Non-pigmented ciliary epithelial cell (primary cell): ENCODE results near the gene ARHGAP4.

Source experiments
- DNase-seq: peaks from one replicate; pipeline ENCODE4 v3.0.0-alpha.2; 2010; ENCODE audit warnings: low read depth

The ARHGAP4 gene

DNA sequence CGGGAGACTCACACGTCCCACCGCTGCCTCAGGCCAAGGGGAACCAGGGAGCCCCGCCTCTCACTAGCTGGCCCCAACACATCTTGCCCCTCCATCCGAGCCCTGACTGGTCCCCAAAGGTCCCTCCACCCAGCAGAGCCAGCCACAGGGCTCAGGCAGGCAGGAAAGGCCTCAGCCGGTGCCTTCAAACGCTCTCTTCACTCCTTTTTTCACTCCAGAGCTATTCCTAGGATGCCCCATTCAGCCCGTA is 1.5 kb upstream of the ARHGAP4 start:
- no peak for DNase-seq

- no peak for DNase-seq
These were observed 1.0 kb upstream of the ARHGAP4 start for GRCh38 chrX:153926858-153927671.

DNA sequence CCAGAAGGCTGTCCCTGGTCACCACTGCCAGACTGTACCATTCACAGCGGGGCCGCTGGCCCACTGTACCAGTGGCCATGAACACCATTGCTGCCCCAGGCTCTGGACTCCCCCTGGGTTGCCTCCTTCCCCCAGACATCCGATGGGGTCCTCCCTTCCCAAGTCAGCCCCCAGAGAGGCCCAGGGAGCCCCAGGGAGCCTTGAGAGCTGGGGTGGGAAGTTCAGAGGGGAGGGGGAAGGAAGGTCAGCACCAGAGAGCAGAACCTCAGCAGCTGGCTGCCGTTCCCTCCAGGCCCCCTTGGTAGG is 441 bp upstream of the ARHGAP4 start:
- DNase-seq = no peak

- no peak for DNase-seq
These were observed 701 bp downstream of the ARHGAP4 start for GRCh38 chrX:153925387-153925738.

GRCh38 chrX:153924149-153924861 is 1.8 kb downstream of the ARHGAP4 start:
- DNase-seq = no peak

GRCh38 chrX:153922932-153923857 is 2.9 kb downstream of the ARHGAP4 start:
- DNase-seq = no peak

- no peak for DNase-seq
These were observed 4.3 kb downstream of the ARHGAP4 start for GRCh38 chrX:153921511-153922446.

DNA sequence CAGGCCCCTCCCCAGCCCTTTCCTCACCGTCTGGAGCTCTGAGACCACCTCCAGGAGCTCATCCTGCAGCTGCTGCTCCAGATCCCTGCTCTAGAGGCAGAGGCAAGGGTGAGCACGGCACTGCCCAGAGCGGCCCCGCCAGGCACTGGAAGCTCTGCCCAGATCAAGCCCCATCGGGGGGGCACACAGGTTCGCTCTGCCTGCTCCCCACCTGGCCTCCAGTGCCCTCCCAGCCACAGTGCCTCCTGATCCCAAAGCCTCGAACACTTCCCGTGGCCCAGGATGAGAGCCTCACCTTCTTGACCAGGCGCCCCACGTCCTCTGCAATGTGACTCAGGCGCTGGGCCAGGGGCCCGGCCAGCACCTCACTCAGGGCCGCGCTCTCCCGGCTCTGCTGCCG is 5.0 kb downstream of the ARHGAP4 start:
- no peak for DNase-seq

DNA sequence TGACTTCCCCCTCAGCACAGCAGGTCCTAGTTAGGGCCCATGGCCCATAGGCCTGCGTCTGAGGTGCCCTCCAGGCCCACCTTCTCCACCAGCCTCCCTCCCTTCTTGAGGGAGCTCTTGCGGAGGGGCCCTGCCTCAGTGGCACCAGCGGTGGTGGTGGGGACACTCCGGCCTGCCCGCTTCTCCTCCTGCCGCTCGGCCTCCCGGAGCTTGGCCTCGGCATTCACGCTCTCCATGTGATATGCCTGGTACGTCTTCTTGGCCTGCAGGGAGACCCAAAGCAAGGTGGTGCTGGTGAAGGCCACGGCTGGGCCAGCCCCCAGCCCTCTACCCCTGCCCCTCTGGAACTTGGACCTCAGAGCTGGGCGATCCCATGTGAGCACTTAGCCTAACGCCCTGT is 5.5 kb downstream of the ARHGAP4 start:
- DNase-seq = no peak

DNA sequence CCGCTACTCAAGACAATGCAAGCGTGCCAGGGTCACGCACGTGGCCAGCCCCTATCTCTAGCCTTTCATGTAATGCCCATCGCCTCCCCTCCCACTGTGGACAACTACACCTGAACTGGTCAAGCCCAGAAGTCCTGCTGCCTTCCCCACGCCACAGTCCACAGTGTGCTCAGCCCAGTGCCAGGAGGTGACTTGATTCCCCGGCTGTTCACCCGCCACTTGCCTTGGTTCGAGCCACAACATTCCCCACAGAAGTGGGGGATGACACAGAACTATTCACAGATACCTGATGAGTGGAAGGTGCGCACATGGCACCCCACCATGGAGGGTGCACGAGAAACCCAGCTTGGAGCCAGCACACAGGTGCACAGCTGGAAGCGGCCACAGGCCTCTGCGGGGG is 6.8 kb downstream of the ARHGAP4 start:
- DNase-seq = no peak

DNA sequence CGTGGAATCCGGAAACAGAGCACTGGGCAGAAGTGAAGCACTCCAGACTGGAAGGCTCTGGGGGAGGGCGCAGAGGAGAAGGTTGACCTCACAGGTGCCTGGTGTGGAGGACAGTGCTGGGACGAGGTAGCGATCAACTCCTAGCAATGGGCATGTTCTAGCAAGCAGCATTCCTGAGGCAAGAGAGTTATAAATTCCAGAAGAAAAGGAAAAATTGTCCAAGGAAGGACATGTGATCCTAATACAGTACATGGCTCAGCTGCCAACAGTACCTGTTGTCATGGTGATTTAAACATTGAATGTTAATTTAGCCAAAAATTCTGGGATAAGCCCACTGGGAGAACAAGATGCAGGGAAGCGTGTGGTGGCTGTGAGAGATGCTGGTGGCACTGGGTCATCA is 8.2 kb downstream of the ARHGAP4 start:
- DNase-seq = no peak

DNA sequence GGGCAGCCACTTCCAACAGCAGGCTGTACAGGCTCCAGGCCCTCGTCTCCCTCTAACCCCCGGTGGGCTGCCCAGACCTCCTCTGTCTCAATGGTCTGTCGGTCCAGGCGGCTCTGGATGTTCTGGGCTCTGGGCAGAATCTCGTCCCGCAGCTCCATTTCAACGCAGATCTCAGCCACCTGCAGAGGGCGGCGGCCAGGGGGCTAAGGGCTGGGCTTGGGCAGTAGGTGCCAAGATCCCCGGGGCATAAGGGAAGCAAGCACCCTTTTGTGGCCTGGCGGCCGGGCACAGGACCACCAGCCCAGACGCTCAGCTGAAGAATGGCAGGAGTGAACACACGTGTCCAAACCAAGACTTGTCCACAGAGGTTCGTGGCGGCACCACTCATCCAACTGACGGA is 12.4 kb downstream of the ARHGAP4 start:
- no peak for DNase-seq

DNA sequence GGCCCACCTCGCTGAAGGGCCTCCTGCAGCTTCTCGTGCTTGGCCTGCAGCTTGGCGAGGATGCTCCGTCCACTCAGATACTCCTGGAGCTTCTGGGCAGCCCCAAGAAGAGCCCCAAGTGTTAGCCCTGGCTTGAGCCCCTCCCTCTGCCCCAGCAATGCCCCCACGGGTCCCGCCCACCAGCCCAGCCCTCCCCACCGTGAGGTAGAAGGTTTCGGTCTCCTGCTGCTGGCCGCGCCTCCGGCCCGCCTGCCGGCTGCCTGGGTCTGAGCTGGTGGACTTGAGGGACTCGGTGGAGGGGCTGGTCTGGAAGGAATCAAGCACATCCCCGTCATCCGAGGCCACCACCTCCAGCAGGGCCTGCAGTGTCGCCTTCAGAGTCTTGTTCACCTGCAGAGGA is 12.9 kb downstream of the ARHGAP4 start:
- no peak for DNase-seq

- DNase-seq = no peak
These were observed 14.3 kb downstream of the ARHGAP4 start for GRCh38 chrX:153911798-153912197.

DNA sequence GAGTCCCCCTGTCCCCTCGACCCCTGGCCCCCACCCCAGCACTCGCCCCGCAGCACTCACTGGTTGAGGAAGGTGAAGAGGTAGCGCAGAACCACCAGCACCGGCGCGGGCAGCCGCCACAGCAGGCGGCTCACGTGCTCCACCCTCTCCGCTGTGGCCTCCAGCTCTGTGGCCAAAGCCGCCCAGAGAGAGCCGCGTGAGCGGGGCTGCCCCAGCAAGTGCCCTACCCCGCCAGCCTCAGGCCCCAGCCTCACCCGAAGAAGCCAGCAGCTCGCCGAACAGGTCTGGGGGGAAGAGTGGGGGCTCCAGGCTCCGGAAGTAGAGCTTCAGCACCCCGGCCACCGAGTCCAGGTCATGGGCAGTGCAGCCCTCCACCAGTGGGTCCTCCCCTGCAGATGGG is 15.6 kb downstream of the ARHGAP4 start:
- no peak for DNase-seq

- no peak for DNase-seq
These were observed 16.1 kb downstream of the ARHGAP4 start for GRCh38 chrX:153909980-153910360.

DNA sequence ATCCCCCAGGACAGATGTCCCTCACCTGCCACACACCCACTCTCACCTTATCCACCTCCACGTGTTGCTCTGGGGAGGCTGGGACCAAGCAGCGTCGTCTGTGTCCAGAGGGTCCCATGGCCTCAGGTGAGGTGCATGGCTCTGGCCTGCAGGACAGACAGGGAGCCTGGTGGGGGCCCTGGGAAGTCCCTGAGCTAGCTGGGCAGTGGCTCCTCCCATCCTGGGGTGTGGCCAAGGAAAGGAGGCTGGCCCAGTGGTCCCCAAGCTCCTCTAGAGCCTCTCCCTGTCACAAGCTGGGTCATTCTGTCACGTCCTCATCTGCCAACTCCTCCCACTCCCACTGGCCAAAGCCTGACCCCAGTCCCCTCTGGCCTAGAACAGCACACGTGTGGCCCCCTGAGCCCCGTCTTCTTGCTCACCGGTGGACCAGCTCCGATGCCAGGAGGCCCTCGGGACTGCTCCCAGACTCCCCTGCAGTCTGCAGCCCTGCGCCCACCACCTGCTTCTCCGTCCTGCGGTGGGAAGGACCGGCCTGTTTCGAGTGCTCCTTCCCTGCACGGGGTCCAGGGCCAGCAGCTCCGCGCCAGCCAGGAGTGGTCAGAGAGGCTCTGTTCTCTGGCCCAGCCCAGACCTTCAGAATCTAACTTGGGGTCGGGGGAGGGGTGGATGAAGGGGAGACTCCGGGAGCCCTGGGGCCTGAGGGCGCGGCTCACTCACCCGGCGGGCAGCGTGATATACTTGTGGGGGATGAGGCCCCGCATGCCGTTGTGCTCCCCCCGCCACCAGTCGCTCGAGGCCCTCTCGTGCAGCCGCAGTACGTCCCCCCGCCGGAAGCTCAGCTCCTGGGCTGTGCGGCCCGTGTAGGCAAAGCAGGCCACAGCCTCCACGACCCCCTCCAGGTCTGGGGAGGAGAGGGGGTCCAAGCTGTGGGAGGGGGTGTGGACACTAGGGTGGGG is 16.8 kb downstream of the ARHGAP4 start:
- no peak for DNase-seq

DNA sequence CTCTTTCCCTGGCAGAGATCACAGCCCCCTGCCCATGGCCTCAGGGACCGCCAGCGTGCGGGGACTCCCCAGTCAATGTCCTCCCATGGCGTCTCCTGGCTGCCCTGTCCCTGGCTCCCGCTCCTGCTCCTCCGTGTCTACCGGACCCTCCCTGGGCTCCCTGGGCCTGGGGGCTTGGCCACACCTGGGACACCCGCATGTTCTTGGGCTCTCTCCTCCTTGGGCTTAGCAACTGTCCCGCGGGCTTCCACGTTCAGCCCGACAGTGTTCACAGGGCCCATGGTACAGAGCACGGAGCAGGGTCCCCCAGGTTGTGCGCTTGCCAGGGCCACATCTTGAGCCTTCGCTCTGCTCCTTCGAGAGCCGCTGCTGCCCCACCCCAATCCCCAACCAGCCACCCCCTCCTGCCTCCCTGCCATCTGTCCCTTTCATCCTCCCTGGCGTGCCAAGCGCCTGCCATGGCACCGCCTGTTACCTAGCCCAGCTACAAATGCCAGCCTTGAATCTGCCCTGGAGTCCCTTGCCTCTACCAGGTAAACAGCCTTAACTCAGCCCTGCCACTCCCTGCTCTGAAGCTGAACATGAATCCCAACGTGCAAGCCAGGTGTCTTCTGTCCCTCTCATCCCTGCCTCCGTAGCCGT is 17.7 kb downstream of the ARHGAP4 start:
- DNase-seq = no peak

DNA sequence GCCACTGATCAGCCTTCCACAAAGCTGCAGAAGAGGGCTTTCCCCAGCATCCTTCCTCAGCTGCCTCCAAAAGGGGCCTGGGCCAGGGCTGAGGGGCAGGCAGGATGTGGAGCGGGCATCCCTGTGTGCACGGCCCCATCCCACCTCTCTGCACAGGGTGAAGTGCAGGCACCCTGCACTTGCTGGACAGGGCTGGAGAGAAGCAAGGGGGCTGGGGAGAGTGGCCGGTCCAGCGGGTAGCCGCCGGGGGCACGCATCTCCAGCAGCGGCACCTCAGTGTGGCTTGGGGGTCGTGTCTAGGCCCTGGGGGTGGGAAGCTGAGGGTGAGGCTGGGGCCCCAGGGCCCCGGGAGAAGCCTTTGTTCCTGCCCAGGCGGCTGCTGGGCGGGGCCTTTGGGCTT is 18.6 kb downstream of the ARHGAP4 start:
- no peak for DNase-seq

DNA sequence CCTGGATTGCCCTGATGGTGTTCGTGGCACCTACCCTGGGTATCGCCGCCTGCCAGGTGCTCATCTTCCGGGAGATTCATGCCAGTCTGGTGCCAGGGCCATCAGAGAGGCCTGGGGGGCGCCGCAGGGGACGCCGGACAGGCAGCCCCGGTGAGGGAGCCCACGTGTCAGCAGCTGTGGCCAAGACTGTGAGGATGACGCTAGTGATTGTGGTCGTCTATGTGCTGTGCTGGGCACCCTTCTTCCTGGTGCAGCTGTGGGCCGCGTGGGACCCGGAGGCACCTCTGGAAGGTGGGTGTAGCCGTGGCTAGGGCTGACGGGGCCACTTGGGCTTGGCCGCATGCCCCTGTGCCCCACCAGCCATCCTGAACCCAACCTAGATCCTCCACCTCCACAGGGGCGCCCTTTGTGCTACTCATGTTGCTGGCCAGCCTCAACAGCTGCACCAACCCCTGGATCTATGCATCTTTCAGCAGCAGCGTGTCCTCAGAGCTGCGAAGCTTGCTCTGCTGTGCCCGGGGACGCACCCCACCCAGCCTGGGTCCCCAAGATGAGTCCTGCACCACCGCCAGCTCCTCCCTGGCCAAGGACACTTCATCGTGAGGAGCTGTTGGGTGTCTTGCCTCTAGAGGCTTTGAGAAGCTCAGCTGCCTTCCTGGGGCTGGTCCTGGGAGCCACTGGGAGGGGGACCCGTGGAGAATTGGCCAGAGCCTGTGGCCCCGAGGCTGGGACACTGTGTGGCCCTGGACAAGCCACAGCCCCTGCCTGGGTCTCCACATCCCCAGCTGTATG is 19.7 kb downstream of the ARHGAP4 start:
- DNase-seq = no peak
